ENCODE results near the gene SLC16A12. TPM values are rescaled to one million over a fixed set of nuclear protein-coding genes. Genes with fewer than 3 reads are reported as not detected.
"Not testable (repeated sequence)": the region's sequence is repeated elsewhere in the genome, so short reads cannot be mapped to it uniquely, and the experiment has no call there.

The SLC16A12 gene
- polyA plus RNA-seq, 1 donor (not counting 4 experiments of a cell fraction or from before 2014, with no cell fraction given) = 0.10 TPM

DNA sequence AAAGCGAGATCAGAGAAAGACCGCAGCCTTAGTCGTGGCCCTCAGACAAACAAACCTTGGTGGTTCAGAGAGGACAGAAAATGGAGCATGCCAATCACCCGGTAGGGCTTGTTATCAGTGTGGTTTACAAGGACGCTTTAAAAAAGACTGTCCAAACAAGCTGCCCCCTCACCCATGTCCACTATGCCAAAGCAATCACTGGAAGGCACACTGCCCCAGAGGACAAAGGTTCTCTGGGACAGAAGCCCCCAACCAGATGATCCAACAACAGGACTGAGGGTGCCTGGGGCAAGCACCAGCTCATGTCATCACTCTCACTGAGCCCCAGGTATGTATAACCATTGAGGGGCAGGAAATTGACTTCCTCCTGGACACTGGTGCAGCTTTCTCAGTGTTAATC lies 126.1 kb downstream of the SLC16A12 start:
- H3K9ac ChIP-seq (ENCODE audit: control insufficient read depth, extremely low read depth, insufficient read depth, low read length); FAIRE-seq; dilution Hi-C loops (cut with MboI; ENCODE audit: extremely low pct_ligation_motif_present, low sequenced_read_pairs); DNase-seq (ENCODE audit: low read depth, low spot score); H3K9me3 ChIP-seq (ENCODE audit: control insufficient read depth, low read depth, low read length); H3K4me1 ChIP-seq (ENCODE audit: control insufficient read depth, extremely low read depth, insufficient read depth, low read length); H2AFZ ChIP-seq (ENCODE audit: control insufficient read depth, low read length); H3K27me3 ChIP-seq (ENCODE audit: control insufficient read depth, extremely low read depth, insufficient read depth, low read length); H3K4me3 ChIP-seq (ENCODE audit: control insufficient read depth in 2 of 3, extremely low read depth in 1 of 3, insufficient read depth in 2 of 3, low read depth in 1 of 3, low read length in 3 of 3); H3K36me3 ChIP-seq (ENCODE audit: control insufficient read depth in 2 of 2, extremely low read depth in 1 of 2, insufficient read depth in 2 of 2, low read length in 2 of 2); H3K27ac ChIP-seq (ENCODE audit: control insufficient read depth, insufficient read depth, low read length); H3K79me2 ChIP-seq (ENCODE audit: control insufficient read depth, insufficient read depth, low read length); H3K9me1 ChIP-seq (ENCODE audit: control insufficient read depth, extremely low read depth, insufficient read depth, low read length); H3K4me2 ChIP-seq (ENCODE audit: control insufficient read depth, extremely low read depth, insufficient read depth, low read depth, low read length); H4K20me1 ChIP-seq (ENCODE audit: control insufficient read depth, extremely low read depth, insufficient read depth, low read length): not testable (repeated sequence)

DNA sequence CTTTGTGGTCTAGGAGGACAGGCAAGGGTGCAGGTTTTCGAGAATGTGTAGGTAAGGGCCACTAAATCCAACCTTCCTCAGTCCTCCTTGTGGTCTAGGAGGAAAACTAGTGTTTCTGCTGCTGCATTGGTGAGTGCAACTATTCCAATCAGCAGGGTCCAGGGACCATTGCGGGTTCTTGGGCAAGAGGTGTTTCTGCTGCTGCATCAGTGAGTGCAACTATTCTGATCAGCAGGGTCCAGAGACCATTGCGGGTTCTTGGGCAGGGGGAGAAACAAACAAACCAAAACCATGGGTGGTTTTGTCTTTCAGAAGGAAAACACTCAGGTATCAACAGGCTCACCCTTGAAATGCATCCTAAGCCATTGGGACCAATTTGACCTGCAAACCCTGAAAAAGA lies 127.6 kb downstream of the SLC16A12 start:
- H4K20me1 ChIP-seq (ENCODE audit: control insufficient read depth, extremely low read depth, insufficient read depth, low read length); H3K27ac ChIP-seq (ENCODE audit: control insufficient read depth, insufficient read depth, low read length); dilution Hi-C loops (cut with MboI; ENCODE audit: extremely low pct_ligation_motif_present, low sequenced_read_pairs); H3K4me3 ChIP-seq (ENCODE audit: control insufficient read depth in 2 of 3, extremely low read depth in 1 of 3, insufficient read depth in 2 of 3, low read depth in 1 of 3, low read length in 3 of 3); H2AFZ ChIP-seq (ENCODE audit: control insufficient read depth, low read length); H3K9me1 ChIP-seq (ENCODE audit: control insufficient read depth, extremely low read depth, insufficient read depth, low read length); H3K9ac ChIP-seq (ENCODE audit: control insufficient read depth, extremely low read depth, insufficient read depth, low read length); H3K4me1 ChIP-seq (ENCODE audit: control insufficient read depth, extremely low read depth, insufficient read depth, low read length); H3K9me3 ChIP-seq (ENCODE audit: control insufficient read depth, low read depth, low read length); DNase-seq (ENCODE audit: low read depth, low spot score); H3K27me3 ChIP-seq (ENCODE audit: control insufficient read depth, extremely low read depth, insufficient read depth, low read length); FAIRE-seq; H3K79me2 ChIP-seq (ENCODE audit: control insufficient read depth, insufficient read depth, low read length); H3K36me3 ChIP-seq (ENCODE audit: control insufficient read depth in 2 of 2, extremely low read depth in 1 of 2, insufficient read depth in 2 of 2, low read length in 2 of 2); H3K4me2 ChIP-seq (ENCODE audit: control insufficient read depth, extremely low read depth, insufficient read depth, low read depth, low read length): not testable (repeated sequence)

DNA sequence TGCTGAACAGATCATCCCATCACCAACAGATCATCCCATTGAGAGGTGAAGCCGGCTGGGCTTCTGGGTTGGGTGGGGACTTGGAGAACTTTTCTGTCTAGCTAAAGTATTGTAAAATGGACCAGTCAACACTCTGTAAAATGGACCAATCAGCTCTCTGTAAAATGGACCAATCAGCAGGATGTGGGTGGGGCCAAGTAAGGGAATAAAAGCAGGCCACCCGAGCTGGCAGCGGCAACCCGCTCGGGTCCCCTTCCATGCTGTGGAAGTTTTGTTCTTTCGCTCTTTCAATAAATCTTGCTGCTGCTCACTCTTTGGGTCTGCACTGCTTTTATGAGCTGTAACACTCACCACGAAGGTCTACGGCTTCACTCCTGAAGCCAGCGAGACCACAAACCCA lies 129.2 kb downstream of the SLC16A12 start:
- dilution Hi-C loops (cut with MboI; ENCODE audit: extremely low pct_ligation_motif_present, low sequenced_read_pairs); H3K79me2 ChIP-seq (ENCODE audit: control insufficient read depth, insufficient read depth, low read length); H3K9me1 ChIP-seq (ENCODE audit: control insufficient read depth, extremely low read depth, insufficient read depth, low read length); H3K9me3 ChIP-seq (ENCODE audit: control insufficient read depth, low read depth, low read length); FAIRE-seq; H3K4me3 ChIP-seq (ENCODE audit: control insufficient read depth in 2 of 3, extremely low read depth in 1 of 3, insufficient read depth in 2 of 3, low read depth in 1 of 3, low read length in 3 of 3); H3K27ac ChIP-seq (ENCODE audit: control insufficient read depth, insufficient read depth, low read length); H3K27me3 ChIP-seq (ENCODE audit: control insufficient read depth, extremely low read depth, insufficient read depth, low read length); H4K20me1 ChIP-seq (ENCODE audit: control insufficient read depth, extremely low read depth, insufficient read depth, low read length); DNase-seq (ENCODE audit: low read depth, low spot score); H2AFZ ChIP-seq (ENCODE audit: control insufficient read depth, low read length); H3K4me2 ChIP-seq (ENCODE audit: control insufficient read depth, extremely low read depth, insufficient read depth, low read depth, low read length); H3K9ac ChIP-seq (ENCODE audit: control insufficient read depth, extremely low read depth, insufficient read depth, low read length); H3K4me1 ChIP-seq (ENCODE audit: control insufficient read depth, extremely low read depth, insufficient read depth, low read length): not testable (repeated sequence)
- H3K36me3 ChIP-seq (ENCODE audit: control insufficient read depth in 2 of 2, extremely low read depth in 1 of 2, insufficient read depth in 2 of 2, low read length in 2 of 2) = peaks cover 0 to 12% of the 10 kb centered on the region in 2 experiments

Data from keratinocyte (primary cell).